HG03469 (cell line): ENCODE results near the gene MCF2L.

ENCODE experiments used
- ATAC-seq: cut with Tn5 transposase; IDR thresholded peaks from one replicate; pipeline ENCODE4 v1.9.1; 2021; ENCODE audit warnings: mild to moderate bottlenecking, moderate library complexity, moderate number of reproducible peaks; ENCODE audit not compliant: unreplicated experiment

Gene MCF2L

GRCh38 chr13:113014752-113015745 lies 46.0 kb downstream of the MCF2L start:
- ATAC-seq: no peak

- ATAC-seq: no peak
Measured at GRCh38 chr13:113015826-113016525, 47.0 kb downstream of the MCF2L start.

GRCh38 chr13:113016526-113017295 lies 47.7 kb downstream of the MCF2L start:
- ATAC-seq: no peak

- ATAC-seq: no peak
Measured at GRCh38 chr13:113017506-113018215, 48.6 kb downstream of the MCF2L start.

GRCh38 chr13:113018676-113019465 lies 49.9 kb downstream of the MCF2L start:
- ATAC-seq: no peak

- ATAC-seq: no peak
Measured at GRCh38 chr13:113020323-113021080, 51.5 kb downstream of the MCF2L start.

GRCh38 chr13:113021391-113021790 lies 52.4 kb downstream of the MCF2L start:
- ATAC-seq: no peak

- no peak for ATAC-seq
Measured at GRCh38 chr13:113021811-113022210, 52.8 kb downstream of the MCF2L start.

GRCh38 chr13:113022391-113022744 lies 53.4 kb downstream of the MCF2L start:
- no peak for ATAC-seq

- ATAC-seq: no peak
Measured at GRCh38 chr13:113022745-113023574, 53.9 kb downstream of the MCF2L start.

GRCh38 chr13:113023694-113024430 lies 54.8 kb downstream of the MCF2L start:
- no peak for ATAC-seq

GRCh38 chr13:113024466-113024865 lies 55.5 kb downstream of the MCF2L start:
- no peak for ATAC-seq

- no peak for ATAC-seq
Measured at GRCh38 chr13:113026391-113026910, 57.4 kb downstream of the MCF2L start.

- no peak for ATAC-seq
Measured at GRCh38 chr13:113027095-113027494, 58.1 kb downstream of the MCF2L start.

- no peak for ATAC-seq
Measured at GRCh38 chr13:113027566-113027965, 58.6 kb downstream of the MCF2L start.

- no peak for ATAC-seq
Measured at GRCh38 chr13:113028336-113029060, 59.5 kb downstream of the MCF2L start.

GRCh38 chr13:113029061-113029445 lies 60.0 kb downstream of the MCF2L start:
- no peak for ATAC-seq
